HFF-Myc (cell line): ENCODE data around the gene LRMDA.

Source experiments
- DNase-seq: peaks from one replicate; pipeline ENCODE4 v3.0.0-alpha.2; 2011; ENCODE audit warnings: low read depth; ENCODE audit errors: extremely low read depth
- H3K4me3 ChIP-seq: replicated peaks from 2 replicates; pipeline ENCODE4 v1.5.1; 2011; ENCODE audit warnings: low read depth, mild to moderate bottlenecking, control low read depth, low read length
- TF ChIP-seq, protein P1 (sequence below): IDR thresholded peaks from 2 replicates; pipeline ENCODE4 v1.5.1; 2012; ENCODE audit warnings: mild to moderate bottlenecking, low read depth, low read length, control low read depth; ENCODE audit errors: missing control alignments

Gene LRMDA

DNA sequence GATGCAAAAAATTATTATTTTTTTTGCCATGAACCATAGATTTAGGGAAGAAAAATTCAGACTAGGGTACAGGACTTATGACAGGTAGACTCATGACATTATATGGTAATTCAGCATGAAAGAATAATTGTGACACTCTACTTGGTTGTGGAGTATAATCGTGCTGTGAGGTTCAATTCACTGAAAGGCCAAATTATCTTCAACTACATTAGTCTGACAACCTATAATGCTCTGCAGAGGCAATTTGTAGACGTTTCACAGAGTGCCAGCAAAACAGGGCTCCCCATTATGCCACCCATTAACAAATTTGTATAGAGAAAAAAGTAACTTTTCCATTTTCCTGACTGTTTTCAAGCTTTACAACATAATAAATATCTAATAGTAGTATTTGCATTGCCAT lies 292.6 kb downstream of the LRMDA start:
- TF ChIP-seq, protein P1, sequence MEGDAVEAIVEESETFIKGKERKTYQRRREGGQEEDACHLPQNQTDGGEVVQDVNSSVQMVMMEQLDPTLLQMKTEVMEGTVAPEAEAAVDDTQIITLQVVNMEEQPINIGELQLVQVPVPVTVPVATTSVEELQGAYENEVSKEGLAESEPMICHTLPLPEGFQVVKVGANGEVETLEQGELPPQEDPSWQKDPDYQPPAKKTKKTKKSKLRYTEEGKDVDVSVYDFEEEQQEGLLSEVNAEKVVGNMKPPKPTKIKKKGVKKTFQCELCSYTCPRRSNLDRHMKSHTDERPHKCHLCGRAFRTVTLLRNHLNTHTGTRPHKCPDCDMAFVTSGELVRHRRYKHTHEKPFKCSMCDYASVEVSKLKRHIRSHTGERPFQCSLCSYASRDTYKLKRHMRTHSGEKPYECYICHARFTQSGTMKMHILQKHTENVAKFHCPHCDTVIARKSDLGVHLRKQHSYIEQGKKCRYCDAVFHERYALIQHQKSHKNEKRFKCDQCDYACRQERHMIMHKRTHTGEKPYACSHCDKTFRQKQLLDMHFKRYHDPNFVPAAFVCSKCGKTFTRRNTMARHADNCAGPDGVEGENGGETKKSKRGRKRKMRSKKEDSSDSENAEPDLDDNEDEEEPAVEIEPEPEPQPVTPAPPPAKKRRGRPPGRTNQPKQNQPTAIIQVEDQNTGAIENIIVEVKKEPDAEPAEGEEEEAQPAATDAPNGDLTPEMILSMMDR: no peak
- H3K4me3 ChIP-seq: no peak overlapping the region
- no peak for DNase-seq

DNA sequence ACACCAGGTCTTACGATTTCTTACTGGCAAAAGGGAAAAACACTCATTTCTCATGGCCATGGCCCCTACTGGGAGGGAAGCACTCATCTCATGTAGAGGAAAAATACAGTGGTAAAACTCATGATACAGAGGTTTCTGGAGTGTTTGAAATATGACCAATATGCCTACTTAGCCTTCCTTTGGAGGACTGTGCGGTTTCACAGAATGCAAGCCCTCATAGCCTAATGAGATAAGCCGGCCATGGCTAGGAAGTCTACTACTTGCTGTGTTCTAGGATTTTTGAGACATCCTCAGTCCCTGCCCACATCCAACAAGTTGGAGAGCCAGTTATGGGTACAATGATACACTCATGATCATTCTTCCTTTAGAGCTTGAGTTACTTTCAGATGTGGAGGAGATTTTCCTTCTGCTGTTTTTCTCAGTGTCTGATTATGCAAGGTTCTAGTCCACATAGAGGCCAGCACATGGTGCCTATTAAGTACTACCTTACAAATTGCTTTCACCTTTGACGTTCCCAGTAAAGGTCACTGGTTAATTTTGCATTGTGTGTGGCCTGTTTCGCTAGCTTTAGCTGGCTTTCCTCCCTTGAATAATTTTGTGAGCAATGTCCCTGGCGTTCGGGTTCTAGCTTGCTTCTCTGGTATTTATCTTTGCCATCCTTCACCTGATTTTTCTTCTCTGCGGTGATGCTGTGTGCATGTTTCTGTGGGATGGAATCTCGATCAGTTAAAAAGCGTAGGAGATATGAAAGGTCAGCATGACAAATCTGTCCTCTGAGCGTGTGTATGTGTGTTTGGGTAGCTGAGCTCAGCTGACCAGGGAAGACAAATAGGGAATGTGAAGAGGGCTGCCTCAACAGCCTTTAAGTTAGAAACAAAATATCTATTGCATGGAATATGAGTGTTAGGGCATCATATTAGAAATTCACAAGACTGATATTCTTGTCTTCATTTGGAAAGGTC lies 295.4 kb downstream of the LRMDA start:
- TF ChIP-seq, protein P1: no peak
- DNase-seq: no peak
- no peak overlapping the region for H3K4me3 ChIP-seq

DNA sequence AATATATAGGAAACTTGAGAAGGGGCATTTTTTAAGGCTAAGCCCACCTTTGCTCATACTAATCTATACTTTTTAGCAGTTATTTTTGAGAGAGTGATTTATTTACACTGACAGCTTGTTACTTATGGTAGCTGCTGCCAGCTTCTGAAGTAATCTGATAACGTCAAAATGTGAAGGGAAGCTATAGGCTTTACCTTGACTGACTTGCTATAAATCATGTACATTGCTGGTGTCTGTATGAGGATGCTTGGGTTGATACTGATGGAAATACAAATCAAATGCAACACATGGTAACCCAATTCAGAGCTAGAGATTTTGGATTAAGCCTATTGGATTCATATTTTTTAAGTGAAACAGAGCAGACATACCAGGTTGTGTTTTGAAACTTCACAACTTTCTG lies 299.4 kb downstream of the LRMDA start:
- TF ChIP-seq, protein P1: no peak

DNA sequence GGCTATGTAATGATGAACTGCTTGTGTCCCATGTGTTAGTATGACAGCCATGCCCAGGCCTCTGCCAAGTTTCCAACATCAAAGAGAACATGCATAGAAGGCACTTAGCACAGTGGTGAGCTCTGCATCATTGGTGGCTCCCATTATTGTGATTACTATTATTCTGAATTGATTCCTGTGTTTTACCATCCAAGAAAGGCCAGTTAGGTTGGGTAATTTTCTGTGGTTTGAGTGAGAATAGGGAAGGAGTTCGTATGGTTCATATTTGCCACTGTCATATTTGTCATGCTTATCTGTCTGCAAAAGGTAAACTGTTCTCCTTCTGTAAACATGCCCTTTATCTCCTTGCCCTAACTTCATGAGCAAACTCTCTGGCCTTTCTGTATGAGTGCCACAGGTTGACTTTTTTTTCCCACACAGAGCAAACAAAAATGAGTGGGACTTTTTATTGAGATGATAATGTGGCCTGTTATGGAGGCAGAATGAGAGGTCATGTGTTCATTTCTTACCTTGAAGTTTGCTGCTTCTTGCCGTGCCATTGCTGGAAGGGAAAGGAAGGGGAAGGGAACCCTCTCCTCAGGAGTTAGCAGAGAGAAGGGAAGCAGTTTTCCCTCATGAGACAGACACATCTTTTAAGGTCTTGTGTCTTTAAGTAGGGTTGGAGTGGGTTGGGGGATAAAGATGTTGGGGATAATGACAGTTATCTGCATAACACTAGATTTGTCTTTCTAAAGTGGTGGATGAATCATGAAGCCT lies 301.9 kb downstream of the LRMDA start:
- TF ChIP-seq, protein P1: no peak
- no peak for DNase-seq

More for the DNA sequence above, 299.4 kb downstream of the LRMDA start:
- no peak overlapping the region for H3K4me3 ChIP-seq
- DNase-seq: no peak

DNA sequence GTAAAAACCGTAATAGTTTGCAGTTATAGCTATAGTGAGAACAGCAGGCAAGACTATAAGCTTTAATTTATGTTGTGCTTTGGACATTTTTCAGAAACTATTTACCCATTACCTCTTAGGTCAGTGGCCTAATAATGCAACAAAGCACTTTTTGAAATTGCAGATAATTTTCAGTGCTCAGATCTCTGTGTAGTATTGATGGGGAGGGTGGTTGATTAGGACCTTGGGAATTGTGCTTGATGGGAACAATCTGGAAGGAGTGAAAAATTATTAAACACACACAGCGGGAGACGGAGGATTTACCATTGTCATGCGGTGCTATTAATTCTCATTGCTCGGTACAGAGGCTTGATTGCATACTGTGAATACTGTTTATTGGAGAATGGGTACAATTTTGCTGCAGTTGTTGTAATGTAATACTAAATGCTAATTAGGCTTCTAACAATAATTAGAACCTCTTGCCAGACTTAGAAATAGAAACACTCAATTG lies 304.8 kb downstream of the LRMDA start:
- TF ChIP-seq, protein P1: no peak
- no peak for DNase-seq
- H3K4me3 ChIP-seq: no peak overlapping the region

More for the DNA sequence above, 301.9 kb downstream of the LRMDA start:
- H3K4me3 ChIP-seq: no peak overlapping the region

DNA sequence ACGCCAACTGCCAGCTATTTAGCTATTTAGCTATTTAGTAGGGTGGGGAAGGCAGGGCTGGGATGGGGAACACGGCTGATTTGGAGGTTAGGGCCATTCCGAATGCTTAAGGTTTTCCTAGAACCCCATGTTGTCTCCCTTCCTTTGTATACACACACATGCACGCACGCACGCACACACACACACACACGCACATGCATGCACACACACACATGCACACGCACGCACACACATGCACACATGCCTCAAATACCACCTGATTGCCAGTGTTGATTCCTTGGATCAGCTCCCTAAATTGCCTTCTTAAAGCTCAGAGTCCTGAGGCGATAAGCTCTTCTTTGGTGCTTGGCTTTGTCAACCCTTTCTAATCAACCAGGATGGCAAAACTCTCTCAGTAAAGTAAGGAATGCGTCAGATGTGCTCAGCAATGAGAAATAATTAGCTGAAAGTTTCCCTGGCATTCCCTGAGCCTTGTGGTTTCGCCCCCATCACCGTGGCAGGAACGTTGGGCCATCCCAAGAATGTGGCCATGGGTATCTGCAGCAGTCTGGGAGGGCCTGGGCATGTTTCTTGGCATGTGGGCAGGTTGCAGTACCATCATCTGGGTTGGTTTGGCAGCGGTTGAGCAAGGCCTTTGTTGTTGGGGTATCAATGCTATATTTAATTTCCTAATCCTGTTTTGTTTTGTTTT lies 305.6 kb downstream of the LRMDA start:
- no peak for DNase-seq
- TF ChIP-seq, protein P1: no peak
- H3K4me3 ChIP-seq: no peak overlapping the region
